KBM-7 (cell line): ENCODE results near the gene CDK6.
"Not testable (repeated sequence)": the region's sequence is repeated elsewhere in the genome, so short reads cannot be mapped to it uniquely, and the experiment has no call there.

Experiments used
- DNase-seq: peaks from one replicate; pipeline ENCODE4 v3.0.0-alpha.2; 2015
- in situ Hi-C: fragments of 300-500 bp; cut with MboI; formaldehyde crosslinking; loops from 2 replicates; pipeline ENCODE4 v1.14.3; 2020; ENCODE audit warnings: low sequenced_read_pairs, low pct_unique_long_range_greater_than_20kb, mixed read lengths

The CDK6 gene

DNA sequence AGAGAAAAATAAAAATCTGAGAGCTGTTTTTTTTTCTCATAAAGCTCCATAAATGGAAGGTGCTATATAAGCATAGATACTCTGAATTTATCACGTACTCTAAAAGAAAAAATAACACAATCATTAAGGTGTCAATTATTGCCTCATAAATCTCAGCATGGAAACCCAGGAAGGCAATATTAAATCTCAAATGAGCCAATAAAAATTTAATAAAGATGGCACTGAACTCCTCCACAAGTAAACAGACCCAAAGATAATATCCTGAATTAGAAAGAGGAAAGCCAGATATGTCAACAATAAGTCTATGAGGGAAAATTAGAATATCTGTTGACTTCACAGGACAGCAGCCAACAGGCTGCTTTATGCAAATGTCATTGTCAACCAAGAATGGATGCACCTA lies 66.5 kb downstream of the CDK6 start:
- no peak for DNase-seq
- in situ Hi-C loops: no loop called here

- in situ Hi-C loops: no loop called here
- DNase-seq: no peak
These were observed 67.0 kb downstream of the CDK6 start for GRCh38 chr7:92769394-92769699.

- in situ Hi-C loops: no loop called here
- no peak for DNase-seq
These were observed 67.6 kb downstream of the CDK6 start for GRCh38 chr7:92768501-92769393.

DNA sequence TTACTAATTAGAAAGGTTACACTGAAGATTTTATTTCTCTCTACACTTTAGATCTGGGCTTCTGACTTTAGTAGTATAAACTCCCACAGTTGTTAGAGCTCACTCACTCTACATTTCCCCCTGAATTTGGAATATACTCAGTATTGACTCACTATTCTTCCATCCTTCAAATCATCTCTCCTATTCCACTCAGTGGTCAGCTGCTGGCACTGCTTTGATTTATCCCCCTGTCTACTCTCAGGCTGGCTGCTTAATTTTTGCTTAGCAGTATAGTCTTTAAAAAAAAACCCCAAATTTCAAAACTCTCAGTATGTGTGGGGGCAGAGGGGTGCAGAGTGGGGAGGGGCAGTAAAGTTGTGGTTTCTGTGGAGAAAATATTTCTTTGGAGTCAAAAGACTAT lies 68.9 kb downstream of the CDK6 start:
- DNase-seq: no peak
- in situ Hi-C loops: no loop called here

DNA sequence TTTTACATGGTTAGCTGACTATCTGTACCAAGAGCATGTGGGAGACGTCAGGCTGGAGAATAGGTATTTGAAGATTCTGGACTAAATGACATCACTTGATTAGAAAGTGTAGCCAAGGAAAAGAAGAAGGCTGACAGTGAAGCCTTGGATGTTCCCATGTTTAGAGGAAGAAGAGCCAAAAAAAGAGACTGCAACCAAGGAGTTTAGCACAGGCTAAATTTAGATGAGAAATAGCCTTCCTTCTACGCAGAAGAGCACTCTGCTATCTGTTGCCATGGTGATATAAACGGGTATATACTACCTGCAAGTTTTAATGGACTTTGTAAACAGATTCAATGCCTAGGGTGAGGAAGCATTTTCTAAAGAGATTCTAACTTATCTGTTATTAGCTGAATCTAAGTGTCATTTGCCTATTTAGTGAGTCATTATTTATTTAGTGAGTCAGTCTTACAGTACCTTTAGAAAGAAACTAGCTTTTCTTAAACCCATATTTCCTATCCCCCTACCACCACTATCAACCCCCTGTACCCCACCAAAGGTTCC lies 69.8 kb downstream of the CDK6 start:
- in situ Hi-C loops: no loop called here
- no peak for DNase-seq

DNA sequence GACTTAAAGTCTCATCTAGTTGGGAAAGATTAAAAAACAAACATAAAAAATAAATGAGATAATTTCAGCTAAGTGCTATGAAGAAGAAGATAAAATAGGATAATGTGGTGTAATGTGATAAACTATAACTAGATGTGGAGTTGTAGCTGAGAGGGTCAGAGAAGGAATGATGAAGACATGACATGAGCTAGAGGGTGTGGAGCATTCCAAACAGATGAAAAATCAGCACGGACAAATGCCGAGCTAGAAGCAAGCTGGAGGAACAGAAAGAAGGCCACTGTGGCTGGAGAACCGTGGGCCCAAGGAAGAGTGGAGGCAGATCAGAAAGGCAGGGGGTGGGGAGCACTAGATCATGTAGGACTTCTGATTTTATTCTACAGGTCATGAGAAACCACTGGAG lies 70.6 kb downstream of the CDK6 start:
- in situ Hi-C loops: no loop called here
- DNase-seq: no peak

DNA sequence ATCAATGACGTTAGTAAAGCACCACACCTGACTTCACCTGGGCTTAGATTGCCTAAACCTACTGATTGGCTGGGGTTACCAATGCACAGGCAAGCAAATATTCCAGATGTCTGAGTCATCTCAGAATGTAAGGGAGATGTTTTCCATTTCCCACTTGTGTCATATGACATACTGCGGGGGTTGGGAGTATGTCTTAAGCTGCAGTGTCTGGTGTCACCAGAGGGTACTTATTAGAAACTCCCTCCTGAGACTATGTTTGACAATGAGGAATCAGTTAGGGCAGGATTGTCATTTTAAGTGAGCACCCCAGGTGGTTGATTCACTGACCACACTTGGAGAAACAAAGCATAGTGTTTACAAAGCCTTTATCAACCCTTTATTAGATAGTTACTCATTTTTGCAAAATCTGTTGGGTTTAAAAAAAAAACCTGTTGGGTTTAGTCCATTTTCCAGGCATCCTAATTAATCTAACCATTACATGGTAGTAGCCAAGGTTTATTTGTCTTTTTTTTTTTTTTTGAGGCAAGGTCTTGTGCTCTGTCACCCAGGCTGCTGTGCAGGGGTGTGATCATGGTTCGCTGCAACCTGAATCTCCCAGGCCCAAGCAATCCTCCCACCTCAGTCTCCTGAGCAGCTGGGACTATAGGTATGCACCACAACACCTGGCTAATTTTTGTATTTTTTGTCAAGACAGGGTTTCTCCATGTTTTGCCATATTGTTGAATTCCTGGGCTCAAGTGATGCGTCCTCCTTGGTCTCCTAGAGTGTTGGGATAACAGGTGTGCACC lies 72.5 kb downstream of the CDK6 start:
- in situ Hi-C loops: no loop called here
- DNase-seq: peak; percentile 55

DNA sequence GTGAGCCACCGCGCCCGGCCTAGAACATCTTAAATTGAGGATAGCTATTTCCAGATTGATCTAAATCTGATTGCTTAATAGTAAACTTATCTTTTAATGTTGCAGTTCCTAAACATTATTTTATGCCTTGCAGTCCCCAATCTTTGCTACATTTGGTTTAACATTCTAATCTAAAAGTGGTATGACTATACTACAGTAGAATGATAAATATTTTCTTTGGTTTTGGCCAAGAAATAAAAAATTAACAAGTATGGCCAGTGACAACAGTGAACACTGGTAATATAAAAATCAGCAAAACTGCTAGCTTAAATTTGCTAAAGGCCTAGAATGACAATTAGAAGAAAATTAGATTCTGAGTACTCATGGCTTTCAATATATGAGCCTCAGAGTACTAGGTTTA lies 73.5 kb downstream of the CDK6 start:
- in situ Hi-C loops: no loop called here
- DNase-seq: no peak

DNA sequence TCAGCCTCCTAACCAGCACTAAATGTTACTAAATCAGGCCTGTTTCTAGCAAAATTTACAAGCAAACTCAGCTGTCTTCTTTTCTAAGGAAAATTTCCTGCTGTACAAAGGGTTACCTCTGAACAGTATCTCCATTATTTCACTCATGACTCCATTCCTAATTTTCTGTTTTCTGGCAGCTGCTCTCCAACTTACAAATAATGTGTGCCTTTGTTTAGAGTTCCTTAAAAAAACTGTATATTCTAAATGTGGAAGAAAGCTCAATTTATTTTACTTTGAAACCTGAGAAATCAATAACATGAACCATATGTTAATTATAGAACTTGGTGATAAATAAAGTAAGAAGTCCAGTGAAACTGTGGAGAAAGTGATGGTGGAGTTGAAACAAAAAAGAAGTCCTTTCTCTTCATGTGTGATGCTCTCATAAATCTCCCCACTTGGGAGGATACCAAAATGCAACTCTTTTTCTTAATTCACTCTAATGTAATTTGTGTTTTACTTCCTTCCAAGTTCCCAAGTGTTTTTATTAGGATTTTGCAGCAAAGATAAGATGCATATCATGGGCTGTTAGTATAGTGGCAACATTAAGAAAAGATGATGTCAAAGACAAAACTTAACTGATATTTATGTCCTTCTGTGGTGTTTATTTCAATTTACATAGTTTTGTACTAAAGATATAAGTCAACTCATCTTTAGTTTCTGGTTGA lies 74.8 kb downstream of the CDK6 start:
- DNase-seq: no peak
- in situ Hi-C loops: no loop called here

- peak; percentile 68 for DNase-seq
- in situ Hi-C loops: no loop called here
These were observed 77.5 kb downstream of the CDK6 start for GRCh38 chr7:92758796-92759431.

DNA sequence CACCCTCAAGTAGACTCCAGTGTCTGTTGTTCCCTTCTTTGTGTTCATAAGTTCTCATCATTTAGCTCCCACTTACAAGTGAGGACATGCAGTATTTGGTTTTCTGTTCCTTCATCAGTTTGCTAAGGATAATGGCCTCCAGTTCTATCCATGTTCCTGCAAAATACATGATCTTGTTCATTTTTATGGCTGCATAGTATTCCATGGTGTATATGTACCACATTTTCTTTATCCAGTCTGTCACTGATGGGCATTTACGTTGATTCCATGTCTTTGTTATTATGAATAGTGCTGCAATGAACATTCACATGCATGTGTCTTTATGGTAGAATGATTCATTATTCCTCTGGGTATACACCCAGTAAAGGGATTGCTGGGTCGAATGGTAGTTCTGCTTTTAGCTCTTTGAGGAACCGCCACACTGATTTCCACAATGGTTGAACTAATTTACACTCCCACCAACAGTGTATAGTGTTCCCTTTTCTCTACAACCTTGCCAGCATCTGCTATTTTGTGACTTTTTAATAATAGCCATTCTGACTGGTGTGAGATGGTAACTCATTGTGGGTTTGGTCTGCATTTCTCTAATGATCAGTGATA lies 79.0 kb downstream of the CDK6 start:
- in situ Hi-C loops: not testable (repeated sequence)
- DNase-seq: peak; percentile 73

GRCh38 chr7:92755680-92756079 lies 80.7 kb downstream of the CDK6 start:
- in situ Hi-C loops: no loop called here
- no peak for DNase-seq

- peak; percentile 96 for DNase-seq
- in situ Hi-C loops: no loop called here
These were observed 81.3 kb downstream of the CDK6 start for GRCh38 chr7:92754919-92755581.

GRCh38 chr7:92753614-92754013 lies 82.8 kb downstream of the CDK6 start:
- DNase-seq: no peak
- in situ Hi-C loops: no loop called here

GRCh38 chr7:92751902-92752901 lies 84.2 kb downstream of the CDK6 start:
- no peak for DNase-seq
- in situ Hi-C loops: no loop called here

DNA sequence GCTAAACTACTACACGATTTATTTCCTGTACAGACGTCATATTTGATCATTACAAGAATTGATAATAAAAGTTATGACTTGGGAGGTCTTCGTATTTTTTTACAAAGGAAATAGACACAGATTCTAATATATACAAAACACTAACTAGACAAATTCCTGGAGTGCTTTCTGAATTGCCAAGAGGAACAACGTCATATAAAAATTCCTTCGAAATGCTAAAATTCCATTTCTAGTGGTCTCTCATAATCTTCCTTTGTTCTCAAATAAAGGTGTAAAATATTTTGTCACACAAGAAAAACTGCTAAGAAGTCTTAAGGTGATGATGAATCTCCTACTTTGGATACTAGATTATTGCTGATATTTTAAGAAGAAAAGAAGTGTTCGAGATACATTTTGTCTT lies 85.4 kb downstream of the CDK6 start:
- in situ Hi-C loops: no loop called here
- no peak for DNase-seq

GRCh38 chr7:92750447-92750839 lies 85.9 kb downstream of the CDK6 start:
- in situ Hi-C loops: no loop called here

More at GRCh38 chr7:92750447-92750839, 85.9 kb downstream of the CDK6 start:
- no peak for DNase-seq
